ENCODE measurements around the gene LRP1B. TPM values are rescaled to one million over a fixed set of nuclear protein-coding genes. Genes with fewer than 3 reads are reported as not detected.

LRP1B gene
- total and polyA plus RNA-seq, 2 donors (not counting 1 experiment from before 2014, with no cell fraction given) = not detected

DNA sequence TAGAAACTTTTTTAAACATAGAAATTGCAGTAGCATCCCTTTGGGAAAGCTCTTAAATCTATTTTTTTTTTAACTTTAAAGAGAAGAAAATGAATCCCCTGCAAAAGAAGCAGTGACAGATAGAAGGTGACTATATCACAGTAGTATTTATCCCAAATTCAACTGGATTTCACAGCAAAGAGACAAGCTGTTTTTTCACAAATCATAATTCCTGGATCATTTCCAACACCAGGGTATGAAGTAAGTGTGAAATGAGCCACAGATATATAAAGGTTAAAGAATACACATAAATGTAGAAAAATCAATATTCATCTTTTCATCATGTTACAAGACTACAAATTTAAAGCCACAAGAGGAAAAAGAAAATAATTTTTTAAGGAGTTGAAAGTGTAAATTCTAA lies 1945.7 kb downstream of the LRP1B start:
- Mint-ChIP-seq H3K4me1 (no peaks in the 10 kb centered on the region), H3K27ac (no peak overlapping the region), H3K4me3 (no peak overlapping the region), H3K27me3 (no peaks in the 10 kb centered on the region), H3K9me3 (ENCODE audit: insufficient read depth) (no peaks in the 10 kb centered on the region)
- H3K4me3 ChIP-seq (ENCODE audit: control extremely low read depth in 1 of 5, extremely low read depth in 1 of 5, insufficient read depth in 1 of 5, low read depth in 2 of 5, low read length in 4 of 5) = no peak overlapping the region
- DNase-seq (no peak), ATAC-seq (ENCODE audit: low read depth) (no peak)
- no peak overlapping the region for H2AFZ ChIP-seq (ENCODE audit: insufficient read depth, low read depth, low read length, poor library complexity, severe bottlenecking)
- CTCF ChIA-PET = no interaction called here
- H3K36me3 ChIP-seq (replicated peaks in 1 of 2; ENCODE audit: control extremely low read depth in 1 of 2, control insufficient read depth in 1 of 2, extremely low read depth in 1 of 2, insufficient read depth in 2 of 2, low read length in 1 of 2) = no peaks in the 10 kb centered on the region
- H3K4me2 ChIP-seq (replicated peaks; ENCODE audit: low read depth, low read length, poor library complexity, severe bottlenecking) = no peak overlapping the region
- intact Hi-C loops (cut with micrococcal nuclease) = no loop called here
- no peaks in the 10 kb centered on the region for H3K9me3 ChIP-seq (ENCODE audit: control extremely low read depth in 1 of 3, control insufficient read depth in 2 of 3, insufficient read depth in 1 of 3, low read length in 2 of 3)
- H3K79me2 ChIP-seq (ENCODE audit: control insufficient read depth, insufficient read depth, low read length) = no peaks in the 10 kb centered on the region
- no peaks in the 10 kb centered on the region for H3K27me3 ChIP-seq (replicated peaks in 1 of 4; ENCODE audit: control extremely low read depth in 1 of 4, control insufficient read depth in 3 of 4, insufficient read depth in 4 of 4, low read length in 3 of 4)
- no peak overlapping the region for H3K27ac ChIP-seq (ENCODE audit: low read length in 2 of 2)
- H3K4me1 ChIP-seq (ENCODE audit: control insufficient read depth in 2 of 2, insufficient read depth in 2 of 2, low read length in 2 of 2) = no peaks in the 10 kb centered on the region
- no peaks in the 10 kb centered on the region for H4K20me1 ChIP-seq (ENCODE audit: control insufficient read depth, insufficient read depth, low read length, poor library complexity, severe bottlenecking)
- POLR2A ChIA-PET = no interaction called here
- TF ChIP-seq EZH2 (IDR thresholded peaks at IDR 0.05; ENCODE audit: borderline replicate concordance, insufficient read depth, low read depth, low read length, poor library complexity, severe bottlenecking) = no peak
- TF ChIP-seq, protein P1, sequence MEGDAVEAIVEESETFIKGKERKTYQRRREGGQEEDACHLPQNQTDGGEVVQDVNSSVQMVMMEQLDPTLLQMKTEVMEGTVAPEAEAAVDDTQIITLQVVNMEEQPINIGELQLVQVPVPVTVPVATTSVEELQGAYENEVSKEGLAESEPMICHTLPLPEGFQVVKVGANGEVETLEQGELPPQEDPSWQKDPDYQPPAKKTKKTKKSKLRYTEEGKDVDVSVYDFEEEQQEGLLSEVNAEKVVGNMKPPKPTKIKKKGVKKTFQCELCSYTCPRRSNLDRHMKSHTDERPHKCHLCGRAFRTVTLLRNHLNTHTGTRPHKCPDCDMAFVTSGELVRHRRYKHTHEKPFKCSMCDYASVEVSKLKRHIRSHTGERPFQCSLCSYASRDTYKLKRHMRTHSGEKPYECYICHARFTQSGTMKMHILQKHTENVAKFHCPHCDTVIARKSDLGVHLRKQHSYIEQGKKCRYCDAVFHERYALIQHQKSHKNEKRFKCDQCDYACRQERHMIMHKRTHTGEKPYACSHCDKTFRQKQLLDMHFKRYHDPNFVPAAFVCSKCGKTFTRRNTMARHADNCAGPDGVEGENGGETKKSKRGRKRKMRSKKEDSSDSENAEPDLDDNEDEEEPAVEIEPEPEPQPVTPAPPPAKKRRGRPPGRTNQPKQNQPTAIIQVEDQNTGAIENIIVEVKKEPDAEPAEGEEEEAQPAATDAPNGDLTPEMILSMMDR (IDR thresholded peaks at IDR 0.05) = no peak
- no peak overlapping the region for H3K9ac ChIP-seq (ENCODE audit: low read length)

DNA sequence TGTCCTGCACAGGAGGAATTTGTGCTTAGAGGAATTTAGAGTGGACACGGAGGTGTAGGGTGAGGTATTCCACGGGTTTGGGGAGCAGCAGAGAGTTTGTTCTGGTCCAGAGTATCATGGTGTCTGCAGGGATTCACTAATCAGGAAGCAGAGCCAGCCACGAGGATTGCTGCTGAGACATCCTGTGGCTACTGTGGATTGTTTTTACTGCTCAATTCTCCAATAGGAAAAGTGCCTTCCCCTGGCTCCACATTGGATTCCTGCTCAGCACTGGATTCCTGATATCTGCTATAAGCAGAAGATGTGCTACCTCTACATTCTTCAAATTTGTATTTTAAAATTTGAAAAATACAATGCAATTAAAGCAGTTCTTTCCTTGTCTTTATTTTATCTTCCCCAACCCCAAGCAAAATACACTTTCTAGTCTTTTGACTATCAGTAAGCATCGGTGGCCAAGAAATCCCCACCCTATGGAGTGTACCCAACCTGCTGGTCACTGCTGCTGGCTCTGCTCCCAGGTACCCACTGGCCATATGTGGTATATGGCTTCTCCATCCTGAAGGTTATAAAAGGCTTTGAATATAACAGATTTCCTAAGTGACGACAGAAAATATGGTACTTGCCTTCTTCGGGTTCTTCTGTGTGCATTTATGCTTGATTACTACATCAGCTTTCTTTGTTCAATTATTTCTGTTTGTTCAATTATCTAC lies 1947.6 kb downstream of the LRP1B start:
- Histone ChIP-seq H3K9me3 (ENCODE audit: control extremely low read depth in 1 of 3, control insufficient read depth in 2 of 3, insufficient read depth in 1 of 3, low read length in 2 of 3) (no peaks in the 10 kb centered on the region), H2AFZ (ENCODE audit: insufficient read depth, low read depth, low read length, poor library complexity, severe bottlenecking) (no peak overlapping the region), H3K27ac (ENCODE audit: low read length in 2 of 2) (no peak overlapping the region), H3K4me3 (ENCODE audit: control extremely low read depth in 1 of 5, extremely low read depth in 1 of 5, insufficient read depth in 1 of 5, low read depth in 2 of 5, low read length in 4 of 5) (no peak overlapping the region), H3K4me2 (replicated peaks; ENCODE audit: low read depth, low read length, poor library complexity, severe bottlenecking) (no peak overlapping the region), H3K79me2 (ENCODE audit: control insufficient read depth, insufficient read depth, low read length) (no peaks in the 10 kb centered on the region), H3K36me3 (replicated peaks in 1 of 2; ENCODE audit: control extremely low read depth in 1 of 2, control insufficient read depth in 1 of 2, extremely low read depth in 1 of 2, insufficient read depth in 2 of 2, low read length in 1 of 2) (no peaks in the 10 kb centered on the region), H4K20me1 (ENCODE audit: control insufficient read depth, insufficient read depth, low read length, poor library complexity, severe bottlenecking) (no peaks in the 10 kb centered on the region), H3K9ac (ENCODE audit: low read length) (no peak overlapping the region), H3K27me3 (replicated peaks in 1 of 4; ENCODE audit: control extremely low read depth in 1 of 4, control insufficient read depth in 3 of 4, insufficient read depth in 4 of 4, low read length in 3 of 4) (no peaks in the 10 kb centered on the region), H3K4me1 (ENCODE audit: control insufficient read depth in 2 of 2, insufficient read depth in 2 of 2, low read length in 2 of 2) (no peaks in the 10 kb centered on the region)
- no peaks in the 10 kb centered on the region for H3K9me3 Mint-ChIP-seq (ENCODE audit: insufficient read depth)
- no peaks in the 10 kb centered on the region for H3K27me3 Mint-ChIP-seq
- TF ChIP-seq, protein P1 (IDR thresholded peaks at IDR 0.05) = no peak
- no peak for TF ChIP-seq EZH2 (IDR thresholded peaks at IDR 0.05; ENCODE audit: borderline replicate concordance, insufficient read depth, low read depth, low read length, poor library complexity, severe bottlenecking)
- no peak overlapping the region for H3K27ac Mint-ChIP-seq
- no peak for ATAC-seq (ENCODE audit: low read depth)
- intact Hi-C loops (cut with micrococcal nuclease) = no loop called here
- WGBS (ENCODE audit: insufficient coverage) = 47% methylated on average over 3 of the region's 6 CpGs
- no peak for DNase-seq
- ChIA-PET CTCF (no interaction called here), POLR2A (no interaction called here)
- H3K4me1 Mint-ChIP-seq = no peaks in the 10 kb centered on the region
- no peak overlapping the region for H3K4me3 Mint-ChIP-seq

Small RNAs within 50 kb of the gene (small RNA-seq; reads per million reads assigned to genes)
- not detected for gene AC068287.1 (ENCODE audit: insufficient read length, low read depth, low replicate concordance)
- gene MTCO1P44 (ENCODE audit: insufficient read length, low read depth, low replicate concordance) = not detected
- not detected for gene RF00019 (ENCODE audit: insufficient read length, low read depth, low replicate concordance)
- gene RF02271 (ENCODE audit: insufficient read length, low read depth, low replicate concordance) = not detected
- not detected for gene RNU6-904P (ENCODE audit: insufficient read length, low read depth, low replicate concordance)
